CD4-positive, alpha-beta T cell treated with Interferon gamma for 1 hour (primary cell): ENCODE data around the gene CMA1.

Experiments used
- DNase-seq: peaks from one replicate; pipeline ENCODE4 v3.0.0-alpha.2; 2020

Gene CMA1

DNA sequence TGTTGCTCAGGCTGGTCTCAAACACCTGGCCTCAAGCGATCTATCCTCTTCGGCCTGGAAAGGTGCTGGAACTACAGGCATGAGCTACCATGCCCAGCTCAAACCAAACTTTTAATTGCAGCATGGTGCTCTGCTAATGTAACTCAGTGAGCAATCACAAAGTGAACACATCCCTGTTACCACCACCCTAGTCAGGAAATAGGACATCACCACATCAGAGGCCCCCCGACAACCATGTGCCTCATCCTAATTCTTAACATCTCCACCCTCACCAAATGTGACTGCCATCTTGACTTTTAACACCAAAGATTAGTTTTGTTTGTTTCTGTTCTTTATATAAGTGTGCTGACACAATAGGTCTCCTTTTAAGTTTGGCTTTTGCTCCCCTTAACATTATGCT lies 42.7 kb downstream of the CMA1 start:
- DNase-seq: no peak

DNA sequence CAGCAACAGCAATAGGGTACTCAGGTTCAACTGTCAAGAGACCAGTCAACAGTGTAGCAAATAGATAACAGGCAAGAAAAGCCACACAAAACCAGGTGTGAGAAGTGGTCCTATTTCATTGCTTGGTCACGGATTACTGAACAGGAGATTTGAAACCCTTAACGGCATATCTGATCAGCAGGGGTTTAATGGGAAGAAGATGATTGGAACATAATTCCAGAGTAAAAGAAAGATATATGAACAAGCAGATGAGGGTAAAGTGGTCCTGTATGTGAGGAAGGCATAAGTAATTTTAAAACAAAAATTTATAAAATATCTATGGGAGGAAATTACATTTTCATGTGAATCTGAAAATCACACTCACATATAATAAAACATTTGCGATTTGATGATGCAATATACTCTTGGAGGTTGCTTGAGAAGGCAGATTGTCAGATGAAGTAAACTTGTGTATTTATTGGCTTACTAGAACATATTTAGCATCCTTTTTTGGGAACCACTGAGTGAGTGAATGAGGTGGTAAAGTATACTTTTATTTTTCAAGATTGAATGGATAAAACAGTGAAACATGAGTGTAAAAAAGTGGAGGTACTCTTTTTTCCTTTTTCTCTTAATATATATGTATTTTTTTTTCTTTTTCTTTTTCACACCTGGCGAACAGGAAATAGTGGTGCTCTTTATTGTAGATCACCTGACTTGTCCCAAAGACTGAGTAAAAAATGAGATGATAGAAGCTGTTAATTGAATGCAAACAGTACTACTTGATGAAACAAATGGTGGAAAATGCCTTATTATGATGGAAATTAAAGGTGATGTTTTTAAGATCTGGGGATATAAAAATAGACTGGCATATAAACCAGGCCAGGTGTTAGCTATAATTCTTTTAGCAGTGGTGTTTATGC lies 43.9 kb downstream of the CMA1 start:
- no peak for DNase-seq

DNA sequence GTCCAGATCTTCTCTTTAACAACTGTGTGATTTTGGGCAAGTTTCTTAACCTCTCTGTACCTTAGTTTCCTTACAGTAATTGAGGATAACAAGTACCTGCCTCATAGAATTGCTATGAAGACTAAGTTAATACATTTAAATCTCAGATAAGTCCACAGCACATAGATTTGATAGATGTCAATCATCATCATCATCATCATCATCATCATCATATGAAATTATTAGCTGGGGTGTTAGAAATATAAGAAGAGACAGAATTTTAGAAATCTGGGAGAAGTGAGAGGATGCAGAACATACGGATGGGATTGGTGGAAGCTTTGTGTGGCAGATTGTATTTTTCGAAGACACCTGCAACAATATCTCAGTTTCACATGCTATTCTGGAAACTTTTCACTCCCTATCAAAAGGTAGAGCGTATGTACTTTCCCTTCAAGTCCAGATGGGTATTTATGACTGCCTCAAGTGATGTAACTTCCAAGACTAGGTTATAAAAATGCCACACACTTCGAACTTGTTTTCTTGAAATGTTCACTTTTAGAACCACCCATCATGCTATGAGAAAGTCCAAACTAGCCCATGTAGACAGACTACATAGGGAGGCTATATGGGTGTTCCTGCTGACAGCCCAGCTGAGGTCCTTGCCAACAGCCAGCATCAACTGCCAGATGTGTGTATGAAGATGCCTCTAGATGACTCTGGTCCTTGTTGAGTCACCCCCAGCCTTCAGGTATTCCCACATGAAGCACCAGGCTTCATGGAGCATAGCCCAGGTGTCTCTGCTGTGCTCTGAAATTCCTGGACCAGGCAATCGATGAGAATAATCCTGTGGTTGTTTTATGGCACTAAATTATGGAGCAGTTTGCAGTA lies 44.8 kb downstream of the CMA1 start:
- no peak for DNase-seq

DNA sequence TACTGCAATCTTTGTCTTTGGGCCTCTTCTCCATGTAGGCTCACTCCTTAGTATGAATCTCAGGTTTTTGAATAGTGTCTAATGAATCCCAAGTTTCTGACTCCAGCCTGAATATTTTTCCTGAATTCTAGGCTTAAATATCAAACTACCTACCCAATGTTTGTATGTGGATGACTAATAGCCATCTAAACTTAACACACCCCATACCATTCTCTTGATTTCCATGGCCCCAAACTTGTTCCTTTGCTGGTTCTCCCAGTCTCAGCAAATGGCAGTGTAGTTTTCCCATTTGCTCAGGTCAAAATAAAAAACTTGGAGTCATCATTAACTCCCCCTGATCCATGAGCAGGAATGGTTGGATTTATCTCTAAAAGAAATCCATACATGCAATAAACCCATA lies 46.7 kb downstream of the CMA1 start:
- no peak for DNase-seq

DNA sequence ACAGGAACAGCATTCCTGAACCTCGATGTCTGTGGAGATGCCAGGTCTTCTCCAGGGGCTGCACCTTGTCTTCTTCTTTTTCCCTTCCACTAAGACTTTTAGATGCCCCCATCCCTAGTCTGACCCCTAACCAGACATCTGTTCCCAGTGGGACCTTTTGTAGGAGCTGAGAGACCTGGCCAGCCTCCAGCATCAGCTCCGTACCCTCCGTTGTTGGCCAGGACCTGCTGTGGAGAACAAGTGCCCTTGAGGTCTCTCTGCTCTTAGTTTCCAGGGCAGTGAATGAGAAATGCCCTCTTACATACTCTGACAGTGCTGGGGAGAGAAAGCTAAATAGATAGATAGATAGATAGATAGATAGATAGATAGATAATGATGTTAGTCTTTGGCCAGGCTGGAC lies 48.7 kb downstream of the CMA1 start:
- DNase-seq: no peak

DNA sequence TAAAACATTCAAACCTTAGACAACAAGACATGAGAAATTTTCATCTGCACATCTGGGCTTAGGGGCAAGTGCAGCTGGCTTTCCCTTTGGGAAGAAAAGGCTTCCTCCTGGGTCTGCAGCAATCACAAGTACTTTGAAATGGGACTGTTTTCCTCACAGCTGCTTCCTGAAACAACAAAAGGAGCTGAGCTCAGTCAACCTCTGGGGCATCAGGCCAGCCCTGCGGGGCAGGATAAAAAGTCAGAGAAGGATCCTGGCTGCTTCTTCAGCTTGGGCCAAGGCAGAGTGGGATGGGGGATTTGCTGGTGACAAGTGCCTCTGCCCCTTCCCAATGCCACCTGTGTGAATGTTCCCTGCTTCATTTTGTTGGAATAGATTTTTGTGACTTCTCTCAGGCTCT lies 49.3 kb downstream of the CMA1 start:
- no peak for DNase-seq

DNA sequence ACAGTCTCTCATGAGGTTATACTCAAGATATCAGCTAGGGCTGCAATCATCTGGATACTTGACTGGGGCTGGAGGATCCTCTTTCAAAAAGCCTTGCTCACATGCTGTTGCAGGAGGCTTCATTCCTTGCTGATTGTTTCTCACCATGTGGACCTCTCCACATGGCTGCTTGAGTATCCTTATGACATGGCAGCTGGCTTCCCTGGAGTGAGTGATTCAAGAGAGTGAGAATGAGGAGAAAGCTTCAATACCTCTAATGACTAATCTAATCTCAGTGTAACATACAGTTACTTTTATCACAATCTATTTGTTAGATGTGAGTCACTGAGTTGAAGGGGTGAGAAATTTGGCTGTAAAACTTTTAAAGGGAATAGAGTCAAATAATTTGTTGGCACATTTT lies 51.1 kb downstream of the CMA1 start:
- no peak for DNase-seq
